GM12878 (cell line): Measurements from ENCODE around the gene SEL1L. TPM values are rescaled to one million over a fixed set of nuclear protein-coding genes. Genes with fewer than 3 reads are reported as not detected.

Experiments
- ATAC-seq: fragments of 200-7000 bp; cut with Tn5 transposase; 3 replicates; pipeline ENCODE4 v1.9.1; 2020; ENCODE audit warnings: mild to moderate bottlenecking, moderate library complexity
- BruUV-seq: library from RNA; stranded (reverse); fragments of 400-500 nt; replicated peaks from 2 replicates; lab custom pipeline; 2021; lab: Mats Ljungman, UMichigan
- CTCF ChIA-PET: fragments of 300-600 bp; sonication (Branson Sonifier 250); formaldehyde crosslinking; extraction: SDS; loops from one replicate; lab custom pipeline; 2021; ENCODE audit warnings: inconsistent platforms; lab: Yijun Ruan, JAX
- POLR2A ChIA-PET: fragments of 350-600 bp; formaldehyde crosslinking; extraction: SDS; loops from one replicate; lab custom pipeline; 2021; ENCODE audit warnings: inconsistent platforms; lab: Charles Lee
- RAD21 ChIA-PET: fragments of 300-600 bp; sonication (Branson Sonifier 250); formaldehyde crosslinking; loops from one replicate; lab custom pipeline; 2023; ENCODE audit warnings: antibody characterized with exemption; ENCODE audit not compliant: unreplicated experiment; lab: Charles Lee
- SMC1A ChIA-PET: fragments of 300-600 bp; sonication (Branson Sonifier 250); formaldehyde crosslinking; loops from one replicate; lab custom pipeline; 2023; ENCODE audit not compliant: unreplicated experiment, uncharacterized antibody; lab: Charles Lee
- DNase-seq: peaks from one replicate; pipeline ENCODE4 v3.0.0-alpha.2; 2011; ENCODE audit warnings: low read depth, low spot score
- FAIRE-seq: peaks from 3 replicates; lab custom pipeline; 2011; peaks lifted over from hg19 to GRCh38; lab: Jason Lieb, UNC
- H2AFZ ChIP-seq: 2 replicates; pipeline ENCODE4 v1.6.0; 2011; ENCODE audit warnings: low read depth, low read length, control low read depth; ENCODE audit not compliant: control insufficient read depth
- H3K27ac ChIP-seq: 2 replicates; pipeline ENCODE4 v1.5.1; 2011; ENCODE audit warnings: control low read depth; ENCODE audit not compliant: control insufficient read depth, insufficient read depth
- H3K27me3 ChIP-seq, 2 experiments: replicated peaks in 1 of 2; 2 replicates each; pipeline versions ENCODE4 v1.6.0 to v1.6.1; 2011; ENCODE audit warnings: low read length in 1 of 2; ENCODE audit not compliant: control insufficient read depth in 2 of 2, insufficient read depth in 2 of 2
- H3K36me3 ChIP-seq, 2 experiments: 2 replicates each; pipeline ENCODE4 v1.5.1; 2011; ENCODE audit warnings: low read length in 1 of 2; ENCODE audit not compliant: control insufficient read depth in 2 of 2, insufficient read depth in 2 of 2
- H3K4me1 ChIP-seq: 2 replicates; pipeline ENCODE4 v1.6.1; 2011; ENCODE audit warnings: mild to moderate bottlenecking, low read length, moderate library complexity, mixed read lengths; ENCODE audit not compliant: control insufficient read depth, insufficient read depth
- H3K4me2 ChIP-seq: 2 replicates; pipeline ENCODE4 v1.6.0; 2011; ENCODE audit warnings: control low read depth; ENCODE audit not compliant: control insufficient read depth, insufficient read depth
- H3K4me3 ChIP-seq: fragments of 200-600 bp; sonication (generic); 2 replicates; pipeline ENCODE4 v1.5.1; 2016
- H3K79me2 ChIP-seq: 2 replicates; pipeline ENCODE4 v1.6.0; 2011; ENCODE audit warnings: low read length; ENCODE audit not compliant: control insufficient read depth, insufficient read depth
- H3K9ac ChIP-seq: 2 replicates; pipeline ENCODE4 v1.8.0; 2011; ENCODE audit warnings: low read length, control low read depth, mixed read lengths; ENCODE audit not compliant: control insufficient read depth, insufficient read depth
- H3K9me3 ChIP-seq: replicated peaks from 3 replicates; pipeline ENCODE4 v1.5.1; 2011; ENCODE audit warnings: mild to moderate bottlenecking, low read length; ENCODE audit not compliant: control insufficient read depth, insufficient read depth
- H4K20me1 ChIP-seq: 2 replicates; pipeline ENCODE4 v1.6.0; 2011; ENCODE audit not compliant: control insufficient read depth, insufficient read depth
- ETV6 ChIP-seq, 2 experiments: fragments of 450-650 bp in 1 of 2; IDR thresholded peaks in 1 of 2; conservative IDR thresholded peaks in 1 of 2; 2 replicates each; pipeline ENCODE4 v1.6.1; 2014; ENCODE audit warnings: antibody characterized with exemption in 1 of 2, borderline replicate concordance in 1 of 2, low read depth in 1 of 2, mild to moderate bottlenecking in 1 of 2, moderate library complexity in 1 of 2
- POLR2A ChIP-seq: IDR thresholded peaks from 2 replicates; pipeline ENCODE4 v1.6.1; 2011; ENCODE audit warnings: low read depth, mild to moderate bottlenecking, low read length
- POU2F2 ChIP-seq: IDR thresholded peaks from 3 replicates; pipeline ENCODE4 v1.6.1; 2011; ENCODE audit warnings: low read depth, mild to moderate bottlenecking, low read length, borderline replicate concordance
- RAD21 ChIP-seq: IDR thresholded peaks from 2 replicates; pipeline ENCODE4 v1.6.1; 2011; ENCODE audit warnings: mild to moderate bottlenecking, low read depth, low read length, moderate library complexity; ENCODE audit not compliant: insufficient read depth
- RELA ChIP-seq: fragments of 450-650 bp; IDR thresholded peaks from 2 replicates; pipeline ENCODE4 v1.8.0; 2014; ENCODE audit warnings: borderline replicate concordance; ENCODE audit not compliant: partially characterized antibody
- SMC3 ChIP-seq: IDR thresholded peaks from 2 replicates; pipeline ENCODE4 v1.6.1; 2011; ENCODE audit warnings: low read length, improper control_type of control experiment, borderline replicate concordance
- SUZ12 ChIP-seq: fragments of 200-600 bp; sonication (generic); IDR thresholded peaks from one replicate; pipeline ENCODE4 v1.6.1; 2018; ENCODE audit warnings: antibody characterized with exemption, mild to moderate bottlenecking; ENCODE audit not compliant: unreplicated experiment
- ZNF274 ChIP-seq: IDR thresholded peaks from one replicate; pipeline ENCODE4 v1.8.0; 2011; ENCODE audit not compliant: insufficient read length, insufficient read depth
- WGBS: methylation state at CpG from one replicate; pipeline ENCODE4 v1.1.6; 2016; ENCODE audit warnings: low lambda C conversion rate; ENCODE audit not compliant: insufficient replicate concordance, insufficient coverage; ENCODE audit errors: missing lambda C conversion rate; 5-methylcytosine and 5-hydroxymethylcytosine counted together
- in situ Hi-C: fragments of 300-500 bp; cut with MboI; formaldehyde crosslinking; loops from 9 replicates; pipeline ENCODE4 v1.14.3; 2018; ENCODE audit warnings: mixed read lengths
- intact Hi-C: fragments of 100-400 bp; cut with micrococcal nuclease; formaldehyde crosslinking; loops from one replicate; pipeline ENCODE4 v1.14.2; 2022; ENCODE audit not compliant: unreplicated experiment
- polyA plus RNA-seq, 11 experiments: library from polyadenylated mRNA; depleted of rRNA in 4 of 11; unstranded in 6 of 11; stranded (reverse) in 5 of 11; fragments of >200 nt; fragmentation: Nextera tagmentation in 4 of 11; fragmentation: Illumina TruSeq in 1 of 11; extraction: Ambion mirVana in 4 of 11; extraction: Trizol in 1 of 11; gene quantifications; 1 replicate in 1 of 11; 2 replicates in 10 of 11; pipeline versions ENCODE4 v1.2.1 to v1.2.3, GENCODE V29; 2011 to 2016; ENCODE audit warnings: inconsistent platforms in 2 of 11, missing spikeins in 2 of 11, low read depth in 1 of 11
- total RNA-seq, 4 experiments: library from RNA; depleted of rRNA in 3 of 4; stranded (reverse); fragments of >200 nt in 3 of 4; fragmentation: Illumina TruSeq in 1 of 4; extraction: Trizol in 1 of 4; gene quantifications; 2 replicates each; pipeline versions ENCODE4 v1.2.1 to v1.2.3, GENCODE V29; 2013 to 2021
- TF ChIP-seq, protein P1 (sequence below), 3 experiments: IDR thresholded peaks in 2 of 3; conservative IDR thresholded peaks in 1 of 3; 2 replicates each; pipeline ENCODE4 v1.5.1; 2011; ENCODE audit warnings: low read depth in 3 of 3, low read length in 3 of 3, mild to moderate bottlenecking in 3 of 3, control low read depth in 2 of 3, moderate library complexity in 2 of 3, inconsistent platforms in 1 of 3, mixed read lengths in 1 of 3; ENCODE audit not compliant: control insufficient read depth in 2 of 3, insufficient read depth in 1 of 3; ENCODE audit errors: extremely low read depth in 1 of 3

Gene SEL1L
- total and polyA plus RNA-seq, 10 of the 15 experiments (the other 5 are each of a cell fraction or from before 2014, with no cell fraction given): 13.4 to 57.2 (median 31.7) TPM

DNA sequence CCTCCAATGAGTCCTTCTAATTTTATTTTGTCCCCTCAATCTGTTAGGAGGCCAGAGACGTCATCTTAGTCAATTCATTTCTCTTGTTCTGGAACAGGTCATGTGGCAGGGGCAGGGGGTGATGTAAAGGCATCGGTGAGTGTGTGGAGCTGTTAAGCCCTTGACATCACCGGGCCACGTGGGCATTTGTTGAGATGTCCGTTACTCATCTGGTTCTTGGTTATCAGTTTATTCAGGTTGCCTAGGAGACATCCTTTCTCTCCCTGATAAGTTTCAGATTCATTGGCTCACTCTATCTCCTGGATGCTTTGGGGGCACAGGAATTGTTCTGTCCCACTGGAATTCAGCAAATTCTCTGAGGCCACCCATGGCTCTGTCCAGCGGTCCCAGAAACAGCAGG lies 33.6 kb upstream of the SEL1L start:
- Histone ChIP-seq H3K4me3 (no peak overlapping the region), H3K9ac (no peak overlapping the region), H3K27me3 (peaks cover 0 to 2% of the 10 kb centered on the region in 2 experiments; a peak in 1 of 4 replicates), H4K20me1 (no peaks in the 10 kb centered on the region), H3K9me3 (no peaks in the 10 kb centered on the region), H3K36me3 (no peaks in the 10 kb centered on the region), H3K27ac (no peak overlapping the region), H2AFZ (no peak overlapping the region), H3K4me2 (no peak overlapping the region)
- BruUV-seq: no TSS peak
- CTCF ChIA-PET: interaction anchor here (1.3 to 2.6 kb wide), 2 partner anchors 58 to 425 kb away, joined by 8 to 18 read pairs; no protein-coding TSS in a partner anchor
- ATAC-seq: no peak
- RAD21 ChIA-PET: no interaction called here
- in situ Hi-C loops: no loop called here
- WGBS: 57% methylated on average over 6 of the region's 6 CpGs
- intact Hi-C loops: no loop called here
- no peak for TF ChIP-seq ETV6 (conservative IDR thresholded peaks at IDR 0.05 in 1 of 2, IDR thresholded peaks at IDR 0.05 in 1 of 2; ENCODE audit: borderline replicate concordance in 1 of 2, low read depth in 1 of 2)
- TF ChIP-seq SUZ12: no peak
- TF ChIP-seq, all 136 proteins: peak for 0
- ChIA-PET SMC1A (no interaction called here), POLR2A (no interaction called here)
- FAIRE-seq (no peak), DNase-seq (no peak)
- no peaks in the 10 kb centered on the region for H3K79me2 ChIP-seq
- H3K4me1 ChIP-seq: no peaks in the 10 kb centered on the region

DNA sequence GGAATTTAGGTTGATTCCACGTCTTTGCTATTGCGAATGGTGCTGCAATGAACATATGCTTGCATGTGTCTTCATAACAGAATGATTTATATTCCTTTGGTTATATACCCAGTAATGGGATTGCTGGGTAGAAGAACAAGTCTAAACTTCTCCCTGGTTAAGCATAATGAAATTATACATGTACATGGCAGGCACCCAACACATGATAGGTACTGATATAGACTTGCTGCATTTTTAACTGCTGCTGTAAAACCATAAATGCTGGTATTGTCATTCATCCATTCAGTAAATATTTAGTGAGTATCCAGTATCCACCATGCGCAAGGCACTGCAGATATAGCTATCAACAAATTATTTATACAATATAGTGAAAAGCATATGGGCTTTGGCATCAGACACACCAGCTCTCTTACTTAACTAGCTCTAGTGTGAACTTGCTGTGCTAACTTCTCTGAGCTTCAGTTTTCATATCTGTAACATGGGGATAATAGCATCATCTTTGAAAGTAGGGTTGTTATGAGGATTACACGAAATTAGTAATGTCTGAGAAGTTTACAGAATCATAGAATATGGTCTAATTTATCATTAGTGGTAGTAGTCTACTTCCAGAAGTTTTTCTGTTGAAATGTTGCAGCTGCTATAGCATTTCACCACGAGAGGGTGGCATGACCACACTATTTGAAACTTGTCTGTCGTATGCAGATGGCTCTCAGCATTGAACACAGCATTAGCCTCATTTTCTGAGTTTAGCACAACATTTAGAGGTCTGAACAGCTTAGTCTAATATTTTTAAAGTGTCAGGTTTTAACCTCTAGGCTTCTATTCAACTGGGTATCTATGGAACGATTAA lies 32.0 kb upstream of the SEL1L start:
- H3K4me2 ChIP-seq: no peak overlapping the region
- CTCF ChIA-PET: interaction anchor here (0.6 to 2.6 kb wide), 14 partner anchors 8 to 1900 kb away, joined by 3 to 18 read pairs (median 4); no protein-coding TSS in a partner anchor
- H3K27ac ChIP-seq: no peak overlapping the region
- H3K9me3 ChIP-seq: no peaks in the 10 kb centered on the region
- FAIRE-seq (peak; percentile 92), DNase-seq (no peak), ATAC-seq (peak; percentile 81)
- POLR2A ChIA-PET: no interaction called here
- no peak overlapping the region for H3K9ac ChIP-seq
- H3K4me3 ChIP-seq: no peak overlapping the region
- no peaks in the 10 kb centered on the region for H3K4me1 ChIP-seq
- BruUV-seq: no TSS peak
- H3K36me3 ChIP-seq: no peaks in the 10 kb centered on the region
- SMC1A ChIA-PET: interaction anchor here (0.6 to 2.4 kb wide), 8 partner anchors 8 to 426 kb away, joined by 3 to 10 read pairs (median 3); no protein-coding TSS in a partner anchor
- peaks cover 0 to 2% of the 10 kb centered on the region in 2 experiments; a peak in 2 of 4 replicates for H3K27me3 ChIP-seq
- H4K20me1 ChIP-seq: no peaks in the 10 kb centered on the region
- no peaks in the 10 kb centered on the region for H3K79me2 ChIP-seq
- in situ Hi-C loops (no loop called here), intact Hi-C loops (loop anchor here (1.0 kb wide), 1 partner anchor 425 kb away; no protein-coding TSS in a partner anchor)
- H2AFZ ChIP-seq: no peak overlapping the region; the same call in 1 of the 2 replicates
- RAD21 ChIA-PET: interaction anchor here (1.2 to 1.9 kb wide), 2 partner anchors 60 to 145 kb away, joined by 3 to 8 read pairs; no protein-coding TSS in a partner anchor
- 26% methylated on average over 7 of the region's 7 CpGs for WGBS
- TF ChIP-seq POLR2A (no peak), POU2F2 (0 out of 3 replicates have a peak, but pooled peaks have one; percentile 24), RAD21 (peak; percentile 79), RELA (no peak), ZNF274 (no peak), SMC3 (peak; percentile 50; the same call in 1 of the 2 replicates)
- TF ChIP-seq, protein P1, sequence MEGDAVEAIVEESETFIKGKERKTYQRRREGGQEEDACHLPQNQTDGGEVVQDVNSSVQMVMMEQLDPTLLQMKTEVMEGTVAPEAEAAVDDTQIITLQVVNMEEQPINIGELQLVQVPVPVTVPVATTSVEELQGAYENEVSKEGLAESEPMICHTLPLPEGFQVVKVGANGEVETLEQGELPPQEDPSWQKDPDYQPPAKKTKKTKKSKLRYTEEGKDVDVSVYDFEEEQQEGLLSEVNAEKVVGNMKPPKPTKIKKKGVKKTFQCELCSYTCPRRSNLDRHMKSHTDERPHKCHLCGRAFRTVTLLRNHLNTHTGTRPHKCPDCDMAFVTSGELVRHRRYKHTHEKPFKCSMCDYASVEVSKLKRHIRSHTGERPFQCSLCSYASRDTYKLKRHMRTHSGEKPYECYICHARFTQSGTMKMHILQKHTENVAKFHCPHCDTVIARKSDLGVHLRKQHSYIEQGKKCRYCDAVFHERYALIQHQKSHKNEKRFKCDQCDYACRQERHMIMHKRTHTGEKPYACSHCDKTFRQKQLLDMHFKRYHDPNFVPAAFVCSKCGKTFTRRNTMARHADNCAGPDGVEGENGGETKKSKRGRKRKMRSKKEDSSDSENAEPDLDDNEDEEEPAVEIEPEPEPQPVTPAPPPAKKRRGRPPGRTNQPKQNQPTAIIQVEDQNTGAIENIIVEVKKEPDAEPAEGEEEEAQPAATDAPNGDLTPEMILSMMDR (IDR thresholded peaks at IDR 0.05 in 2 of 3, conservative IDR thresholded peaks at IDR 0.05 in 1 of 3; ENCODE audit: control insufficient read depth in 2 of 3, extremely low read depth in 1 of 3, insufficient read depth in 1 of 3, low read depth in 3 of 3, low read length in 3 of 3): peak; percentile 64 to 71 (median 70); a peak in 5 of 6 replicates
